ENCODE data around the gene SOX5.
"Not testable (repeated sequence)": the region's sequence is repeated elsewhere in the genome, so short reads cannot be mapped to it uniquely, and the experiment has no call there.

The SOX5 gene

DNA sequence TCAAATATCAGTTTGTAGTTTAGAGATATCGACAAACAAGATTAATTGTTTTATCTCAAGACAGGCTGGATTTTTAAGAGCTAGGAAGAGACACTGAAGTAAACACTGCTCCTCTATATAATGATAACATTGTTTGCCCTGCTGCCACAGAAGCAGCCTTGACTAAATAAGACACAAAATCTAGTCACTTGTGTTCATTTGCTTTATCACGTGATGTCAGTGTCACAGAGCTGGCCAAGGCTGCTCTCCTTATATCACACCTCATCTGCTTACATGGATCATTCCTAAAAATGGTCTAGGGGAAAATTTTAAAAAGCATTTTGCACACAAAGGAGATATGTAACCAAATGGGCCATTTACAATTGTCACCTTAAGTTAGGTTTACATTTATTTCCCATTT, 64.1 kb downstream of the SOX5 start:
- H3K9ac ChIP-seq (ENCODE audit: low read length), result no peak overlapping the region
- DNase-seq, result no peak
- no peaks in the 10 kb centered on the region for H3K79me2 ChIP-seq (ENCODE audit: low read length)
- no peak overlapping the region for H3K4me3 ChIP-seq (ENCODE audit: low read length)
- TF ChIP-seq EZH2 (optimal IDR thresholded peaks at IDR 0.05; ENCODE audit: low read depth, low read length), result no peak
- TF ChIP-seq, protein P1, sequence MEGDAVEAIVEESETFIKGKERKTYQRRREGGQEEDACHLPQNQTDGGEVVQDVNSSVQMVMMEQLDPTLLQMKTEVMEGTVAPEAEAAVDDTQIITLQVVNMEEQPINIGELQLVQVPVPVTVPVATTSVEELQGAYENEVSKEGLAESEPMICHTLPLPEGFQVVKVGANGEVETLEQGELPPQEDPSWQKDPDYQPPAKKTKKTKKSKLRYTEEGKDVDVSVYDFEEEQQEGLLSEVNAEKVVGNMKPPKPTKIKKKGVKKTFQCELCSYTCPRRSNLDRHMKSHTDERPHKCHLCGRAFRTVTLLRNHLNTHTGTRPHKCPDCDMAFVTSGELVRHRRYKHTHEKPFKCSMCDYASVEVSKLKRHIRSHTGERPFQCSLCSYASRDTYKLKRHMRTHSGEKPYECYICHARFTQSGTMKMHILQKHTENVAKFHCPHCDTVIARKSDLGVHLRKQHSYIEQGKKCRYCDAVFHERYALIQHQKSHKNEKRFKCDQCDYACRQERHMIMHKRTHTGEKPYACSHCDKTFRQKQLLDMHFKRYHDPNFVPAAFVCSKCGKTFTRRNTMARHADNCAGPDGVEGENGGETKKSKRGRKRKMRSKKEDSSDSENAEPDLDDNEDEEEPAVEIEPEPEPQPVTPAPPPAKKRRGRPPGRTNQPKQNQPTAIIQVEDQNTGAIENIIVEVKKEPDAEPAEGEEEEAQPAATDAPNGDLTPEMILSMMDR (IDR thresholded peaks at IDR 0.05; ENCODE audit: low read length), result no peak
- no peak for TF ChIP-seq EZH2phosphoT487 (IDR thresholded peaks at IDR 0.05; ENCODE audit: low read length)
- no peak overlapping the region for H3K4me2 ChIP-seq (ENCODE audit: low read depth, low read length)
- H3K36me3 ChIP-seq (replicated peaks; ENCODE audit: insufficient read depth, low read length), result no peaks in the 10 kb centered on the region
- no peaks in the 10 kb centered on the region for H3F3A ChIP-seq (ENCODE audit: insufficient read depth, low read length)
- H2AFZ ChIP-seq (ENCODE audit: low read length), result no peak overlapping the region
- no peaks in the 10 kb centered on the region for H3K9me3 ChIP-seq (replicated peaks; ENCODE audit: insufficient read depth, low read length)
- H3K27me3 ChIP-seq (replicated peaks; ENCODE audit: insufficient read depth, low read length), result no peaks in the 10 kb centered on the region
- no peak overlapping the region for H3K27ac ChIP-seq (ENCODE audit: low read length)
- no peaks in the 10 kb centered on the region for H3K9me2 ChIP-seq (replicated peaks; ENCODE audit: insufficient read depth, low read length)
- no peaks in the 10 kb centered on the region for H3K4me1 ChIP-seq (ENCODE audit: low read length)
- no peaks in the 10 kb centered on the region for H4K20me1 ChIP-seq (ENCODE audit: insufficient read depth, low read length)

- Histone ChIP-seq H3K9ac (ENCODE audit: low read length) (no peak overlapping the region), H3K9me3 (replicated peaks; ENCODE audit: insufficient read depth, low read length) (no peaks in the 10 kb centered on the region), H3K4me1 (ENCODE audit: low read length) (no peaks in the 10 kb centered on the region), H3K9me2 (replicated peaks; ENCODE audit: insufficient read depth, low read length) (no peaks in the 10 kb centered on the region), H3K79me2 (ENCODE audit: low read length) (no peaks in the 10 kb centered on the region), H3F3A (ENCODE audit: insufficient read depth, low read length) (no peaks in the 10 kb centered on the region), H3K36me3 (replicated peaks; ENCODE audit: insufficient read depth, low read length) (no peaks in the 10 kb centered on the region), H3K4me2 (ENCODE audit: low read depth, low read length) (no peak overlapping the region), H4K20me1 (ENCODE audit: insufficient read depth, low read length) (no peaks in the 10 kb centered on the region), H3K27me3 (replicated peaks; ENCODE audit: insufficient read depth, low read length) (no peaks in the 10 kb centered on the region), H3K27ac (ENCODE audit: low read length) (no peak overlapping the region), H2AFZ (ENCODE audit: low read length) (no peak overlapping the region), H3K4me3 (ENCODE audit: low read length) (no peak overlapping the region)
- no peak for DNase-seq
- TF ChIP-seq, protein P1 (IDR thresholded peaks at IDR 0.05; ENCODE audit: low read length), result no peak
- no peak for TF ChIP-seq EZH2 (optimal IDR thresholded peaks at IDR 0.05; ENCODE audit: low read depth, low read length)
- TF ChIP-seq EZH2phosphoT487 (IDR thresholded peaks at IDR 0.05; ENCODE audit: low read length), result no peak
These were observed 64.6 kb downstream of the SOX5 start for GRCh38 chr12:23884909-23885308.

DNA sequence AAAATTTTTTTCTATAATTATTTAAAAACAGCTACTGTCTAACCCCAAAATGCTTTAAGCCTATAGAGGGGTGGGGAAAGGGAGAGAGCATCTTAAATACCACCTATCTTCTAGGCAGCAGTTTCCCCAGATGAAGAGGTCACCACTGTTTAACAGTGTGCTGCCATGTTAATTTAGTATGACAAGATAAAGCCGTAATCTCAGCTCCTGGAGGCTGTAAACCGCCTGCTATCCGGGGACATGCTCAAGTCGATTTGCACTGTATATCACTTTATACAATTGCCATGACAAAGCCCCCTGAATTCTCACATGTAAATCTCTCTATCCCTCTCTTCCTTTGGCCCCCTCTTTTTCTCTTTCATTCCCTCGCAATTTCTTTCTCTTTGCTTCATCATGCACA, 68.5 kb downstream of the SOX5 start:
- Histone ChIP-seq H3K27me3 (replicated peaks; ENCODE audit: insufficient read depth, low read length) (no peaks in the 10 kb centered on the region), H3K4me1 (ENCODE audit: low read length) (no peaks in the 10 kb centered on the region), H3K9me3 (replicated peaks; ENCODE audit: insufficient read depth, low read length) (no peaks in the 10 kb centered on the region), H2AFZ (ENCODE audit: low read length) (no peak overlapping the region), H3K79me2 (ENCODE audit: low read length) (no peaks in the 10 kb centered on the region), H3K36me3 (replicated peaks; ENCODE audit: insufficient read depth, low read length) (no peaks in the 10 kb centered on the region), H3K9me2 (replicated peaks; ENCODE audit: insufficient read depth, low read length) (no peaks in the 10 kb centered on the region), H3K9ac (ENCODE audit: low read length) (no peak overlapping the region), H3K4me2 (ENCODE audit: low read depth, low read length) (no peak overlapping the region), H4K20me1 (ENCODE audit: insufficient read depth, low read length) (no peaks in the 10 kb centered on the region), H3K4me3 (ENCODE audit: low read length) (no peak overlapping the region), H3F3A (ENCODE audit: insufficient read depth, low read length) (no peaks in the 10 kb centered on the region), H3K27ac (ENCODE audit: low read length) (no peak overlapping the region)
- no peak for DNase-seq
- TF ChIP-seq EZH2phosphoT487 (IDR thresholded peaks at IDR 0.05; ENCODE audit: low read length), result no peak
- TF ChIP-seq EZH2 (optimal IDR thresholded peaks at IDR 0.05; ENCODE audit: low read depth, low read length), result no peak
- TF ChIP-seq, protein P1 (IDR thresholded peaks at IDR 0.05; ENCODE audit: low read length), result no peak

DNA sequence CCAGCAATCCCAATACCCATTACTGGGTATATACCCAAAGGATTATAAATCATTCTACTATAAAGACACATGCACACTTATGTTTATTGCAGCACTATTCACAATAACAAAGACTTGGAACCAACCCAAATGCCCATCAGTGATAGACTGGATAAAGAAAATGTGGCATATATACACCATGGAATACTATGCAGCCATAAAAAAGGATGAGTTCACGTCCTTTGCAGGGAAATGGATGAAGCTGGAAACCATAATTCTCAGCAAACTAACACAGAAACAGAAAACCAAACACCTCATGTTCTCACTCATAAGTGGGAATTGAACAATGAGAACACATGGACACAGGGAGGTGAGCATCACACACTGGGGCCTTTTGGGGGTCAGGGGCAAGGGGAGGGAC, 72.9 kb downstream of the SOX5 start:
- not testable (repeated sequence) for H3K4me2 ChIP-seq (ENCODE audit: low read depth, low read length); DNase-seq; H4K20me1 ChIP-seq (ENCODE audit: insufficient read depth, low read length); H3K36me3 ChIP-seq (replicated peaks; ENCODE audit: insufficient read depth, low read length); H3K79me2 ChIP-seq (ENCODE audit: low read length); H3K4me3 ChIP-seq (ENCODE audit: low read length); H3K9me3 ChIP-seq (replicated peaks; ENCODE audit: insufficient read depth, low read length); H3F3A ChIP-seq (ENCODE audit: insufficient read depth, low read length); H3K9ac ChIP-seq (ENCODE audit: low read length); H2AFZ ChIP-seq (ENCODE audit: low read length); H3K9me2 ChIP-seq (replicated peaks; ENCODE audit: insufficient read depth, low read length); H3K4me1 ChIP-seq (ENCODE audit: low read length); H3K27ac ChIP-seq (ENCODE audit: low read length); H3K27me3 ChIP-seq (replicated peaks; ENCODE audit: insufficient read depth, low read length)

Measured in MM.1S (cell line).